ENCODE data around the gene HSFX4.
"Not testable (repeated sequence)": the region's sequence is repeated elsewhere in the genome, so short reads cannot be mapped to it uniquely, and the experiment has no call there.

The HSFX4 gene

DNA sequence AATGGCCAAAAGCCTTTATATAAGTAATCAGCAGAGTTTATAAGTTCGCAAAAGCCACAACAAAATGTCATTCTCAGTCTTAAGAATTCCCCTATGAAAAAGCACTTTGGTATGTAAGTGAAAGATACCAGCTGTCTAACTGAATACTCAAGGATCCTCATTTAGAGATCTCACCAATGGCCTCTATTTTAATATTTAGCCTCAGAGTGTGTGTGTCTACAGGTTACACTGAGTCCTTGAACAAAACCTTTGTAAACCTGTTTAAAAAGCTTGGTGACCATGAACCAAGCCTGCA, 1.5 kb upstream of the HSFX4 start:
- not testable (repeated sequence) for H3K36me3 ChIP-seq (ENCODE audit: insufficient read depth, low read length); H3K4me1 ChIP-seq (ENCODE audit: insufficient read depth, low read length); H3K9me3 ChIP-seq (ENCODE audit: control insufficient read depth, insufficient read depth, low read length); H3K9ac ChIP-seq (ENCODE audit: low read depth, low read length)

DNA sequence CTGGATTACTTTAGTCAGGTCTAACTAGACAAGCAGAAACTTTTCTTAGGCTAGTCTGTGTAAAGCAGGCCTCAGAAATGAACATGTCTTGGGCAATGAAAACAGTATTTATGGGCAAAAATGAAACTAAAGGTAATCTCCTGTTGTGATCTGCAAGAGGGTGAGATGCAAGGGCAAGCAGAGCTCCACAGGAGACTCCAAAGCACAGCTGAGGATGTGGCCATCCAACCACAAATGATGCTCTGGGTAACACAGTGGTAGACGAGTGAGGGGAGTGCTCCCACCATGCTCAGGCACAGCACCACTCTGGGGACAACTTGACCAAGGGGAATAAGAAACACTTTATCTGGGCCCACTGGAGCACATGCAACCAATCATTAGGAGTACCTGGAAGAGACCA, 738 bp upstream of the HSFX4 start:
- H3K9me3 ChIP-seq (ENCODE audit: control insufficient read depth, insufficient read depth, low read length); H3K36me3 ChIP-seq (ENCODE audit: insufficient read depth, low read length); H3K9ac ChIP-seq (ENCODE audit: low read depth, low read length); H3K4me1 ChIP-seq (ENCODE audit: insufficient read depth, low read length): not testable (repeated sequence)

DNA sequence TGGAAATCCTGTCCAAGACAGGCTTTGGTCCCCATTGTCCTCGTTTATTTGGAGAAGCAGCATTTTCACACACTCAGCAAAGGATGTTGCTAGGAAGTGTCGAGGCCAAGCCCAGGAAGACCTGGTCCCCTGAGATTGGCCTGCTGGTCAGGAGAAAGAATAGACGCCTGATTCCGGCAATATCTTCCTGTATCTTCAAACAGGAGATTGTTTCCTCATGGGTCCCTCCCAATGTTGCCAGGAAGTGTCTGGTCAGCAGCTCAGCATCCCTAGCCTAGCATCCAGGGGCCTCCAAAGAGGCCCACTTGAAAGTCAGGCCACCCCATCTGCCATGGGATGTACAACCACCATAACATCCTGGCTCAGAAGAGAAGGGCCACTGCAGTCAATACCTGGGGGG, 2.0 kb downstream of the HSFX4 start:
- not testable (repeated sequence) for H3K36me3 ChIP-seq (ENCODE audit: insufficient read depth, low read length); H3K4me1 ChIP-seq (ENCODE audit: insufficient read depth, low read length); H3K9me3 ChIP-seq (ENCODE audit: control insufficient read depth, insufficient read depth, low read length); H3K9ac ChIP-seq (ENCODE audit: low read depth, low read length)

DNA sequence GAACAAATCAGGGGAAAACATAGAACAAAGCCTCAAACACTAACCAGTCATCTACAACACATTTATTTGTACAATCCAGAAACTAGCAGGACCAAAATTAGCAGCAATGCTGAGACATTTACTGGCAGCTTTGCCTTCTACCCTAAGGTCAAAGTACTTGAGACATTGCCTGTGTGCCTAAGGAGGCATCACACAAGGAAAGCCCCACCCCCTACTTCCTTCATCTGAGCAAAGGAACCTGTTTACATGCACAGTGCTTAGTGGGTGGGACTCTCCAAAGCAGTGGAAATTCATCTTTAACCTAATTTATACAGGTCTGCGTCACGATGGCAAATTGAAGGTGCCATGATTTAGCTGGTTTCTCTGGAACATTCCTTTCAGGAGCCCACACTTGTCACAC, 2.8 kb downstream of the HSFX4 start:
- not testable (repeated sequence) for H3K9me3 ChIP-seq (ENCODE audit: control insufficient read depth, insufficient read depth, low read length); H3K9ac ChIP-seq (ENCODE audit: low read depth, low read length); H3K36me3 ChIP-seq (ENCODE audit: insufficient read depth, low read length); H3K4me1 ChIP-seq (ENCODE audit: insufficient read depth, low read length)

DNA sequence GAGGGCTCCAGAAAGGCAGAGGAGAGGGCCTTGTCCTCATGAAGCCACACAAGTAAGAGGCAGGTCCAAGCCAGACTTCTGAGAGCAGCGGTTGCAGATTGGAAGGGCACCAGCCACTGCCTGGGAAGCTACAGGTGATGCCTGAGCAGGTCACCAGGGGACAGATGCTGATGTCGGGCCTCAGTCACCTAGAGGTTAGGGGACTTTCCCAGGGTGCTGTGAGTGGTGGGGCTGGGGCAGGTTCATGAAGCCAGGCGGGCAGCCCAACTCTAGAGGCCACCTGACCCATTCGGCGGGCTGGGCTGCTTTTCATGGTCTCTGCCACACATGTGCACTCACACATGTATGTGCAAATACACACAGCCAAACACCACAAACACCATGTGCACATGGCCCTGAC, 3.6 kb downstream of the HSFX4 start:
- not testable (repeated sequence) for H3K36me3 ChIP-seq (ENCODE audit: insufficient read depth, low read length); H3K9me3 ChIP-seq (ENCODE audit: control insufficient read depth, insufficient read depth, low read length); H3K9ac ChIP-seq (ENCODE audit: low read depth, low read length); H3K4me1 ChIP-seq (ENCODE audit: insufficient read depth, low read length)

DNA sequence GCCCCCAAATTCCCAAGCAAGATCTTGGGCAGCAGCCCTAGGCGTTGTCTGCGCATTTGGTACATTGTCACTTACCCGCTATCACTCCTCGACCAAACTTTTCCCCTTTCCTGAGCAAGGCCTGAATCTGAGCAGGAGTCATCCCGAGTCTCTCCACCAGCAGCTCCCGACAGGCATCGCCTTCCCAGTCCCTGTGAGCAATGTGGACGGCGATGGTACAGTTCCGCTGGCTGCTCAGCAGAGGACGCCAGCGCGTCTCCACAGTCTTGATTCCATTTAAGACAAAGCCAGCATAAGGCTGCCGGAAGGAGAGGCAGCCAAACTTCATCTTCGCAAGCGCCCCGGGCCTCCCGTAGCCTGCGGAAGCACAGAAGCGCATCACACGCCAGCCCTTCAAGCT, 4.2 kb downstream of the HSFX4 start:
- H3K9ac ChIP-seq (ENCODE audit: low read depth, low read length); H3K36me3 ChIP-seq (ENCODE audit: insufficient read depth, low read length); H3K4me1 ChIP-seq (ENCODE audit: insufficient read depth, low read length); H3K9me3 ChIP-seq (ENCODE audit: control insufficient read depth, insufficient read depth, low read length): not testable (repeated sequence)

DNA sequence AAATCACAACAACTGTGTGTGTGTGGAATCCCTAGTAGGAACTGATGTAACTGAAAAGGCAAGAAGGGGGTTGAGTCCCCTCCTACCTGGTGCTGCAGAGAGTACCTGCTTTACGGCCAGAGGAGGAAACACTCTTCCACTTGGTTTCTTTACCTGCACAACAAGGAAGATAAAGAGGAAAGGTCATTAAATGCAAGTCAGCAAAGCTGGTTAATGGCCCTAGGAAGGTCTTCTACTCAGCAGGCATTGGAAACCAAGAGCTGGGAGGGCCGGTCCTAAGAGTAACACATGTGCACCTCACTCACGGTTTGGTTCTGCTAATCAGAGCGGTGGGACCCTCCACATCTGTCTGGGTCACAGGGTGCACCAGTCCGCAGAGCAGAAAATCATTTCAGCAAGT, 8.0 kb downstream of the HSFX4 start:
- not testable (repeated sequence) for H3K9me3 ChIP-seq (ENCODE audit: control insufficient read depth, insufficient read depth, low read length)

DNA sequence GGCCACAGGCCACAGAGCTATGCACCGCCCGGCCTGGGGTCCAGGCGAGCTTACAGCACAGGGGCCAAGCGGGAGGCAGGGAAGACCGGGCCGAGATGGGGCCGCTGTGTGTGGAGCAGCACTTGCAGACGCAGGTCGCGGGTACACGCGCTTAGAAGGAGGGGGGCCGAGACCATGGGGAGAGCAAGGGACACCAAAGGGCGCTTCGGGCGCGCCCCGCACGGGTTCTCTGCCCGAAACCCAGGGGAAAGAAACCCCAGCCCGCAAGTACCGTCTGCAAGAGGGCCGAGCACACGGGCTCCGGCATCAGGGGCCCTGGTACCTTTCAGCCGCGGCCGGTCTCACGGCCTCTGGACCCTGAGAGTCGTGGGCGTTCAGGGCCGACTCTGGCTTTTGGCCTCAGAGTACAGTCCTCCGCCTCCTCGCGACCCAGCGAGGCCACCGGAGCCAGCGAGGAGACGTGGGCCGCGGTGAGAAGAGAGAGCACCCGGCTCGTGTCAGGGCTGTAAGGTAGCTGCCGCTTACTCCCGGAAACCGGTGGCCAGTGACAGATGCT, 8.6 kb downstream of the HSFX4 start:
- Histone ChIP-seq H3K36me3 (ENCODE audit: insufficient read depth, low read length) (no peaks in the 10 kb centered on the region), H3K9ac (ENCODE audit: low read depth, low read length) (peak overlapping the region; percentile 76), H3K9me3 (ENCODE audit: control insufficient read depth, insufficient read depth, low read length) (no peaks in the 10 kb centered on the region), H3K4me1 (ENCODE audit: insufficient read depth, low read length) (no peaks in the 10 kb centered on the region; the same call in 1 of the 2 replicates)

More for the DNA sequence above, 8.0 kb downstream of the HSFX4 start:
- H3K4me1 ChIP-seq (ENCODE audit: insufficient read depth, low read length); H3K36me3 ChIP-seq (ENCODE audit: insufficient read depth, low read length): not testable (repeated sequence)
- H3K9ac ChIP-seq (ENCODE audit: low read depth, low read length): peak overlapping the region; percentile 76

DNA sequence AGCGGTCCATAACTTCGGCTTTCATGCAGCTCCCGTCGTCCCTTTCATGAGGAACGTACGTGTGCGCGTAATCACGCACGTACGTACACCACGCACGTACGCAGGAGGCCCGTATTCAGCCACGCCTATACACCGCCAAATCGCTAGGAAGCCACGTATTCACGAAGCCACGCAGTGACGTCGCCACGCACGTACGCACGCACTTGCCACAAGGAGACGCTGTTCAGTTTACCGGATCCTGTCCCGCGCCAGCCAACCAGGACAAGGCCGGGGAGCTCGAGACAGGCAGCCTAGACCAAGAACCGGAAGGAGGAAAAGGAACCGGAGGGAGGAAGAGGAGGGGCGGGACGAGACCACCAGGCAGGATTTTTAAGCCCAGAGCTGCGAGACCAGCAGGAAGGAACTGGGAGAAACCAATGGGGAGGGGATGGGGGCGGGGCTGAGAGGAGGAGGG, 9.1 kb downstream of the HSFX4 start, which contains the start of gene EOLA2:
Gene EOLA2, minus strand, starts transcription at position 65 of the 454 bp plus-strand sequence. CDS start 4,617 bp downstream, outside the sequence.
- Histone ChIP-seq H3K36me3 (ENCODE audit: insufficient read depth, low read length) (no peaks in the 10 kb centered on the region), H3K9me3 (ENCODE audit: control insufficient read depth, insufficient read depth, low read length) (no peaks in the 10 kb centered on the region), H3K9ac (ENCODE audit: low read depth, low read length) (peak within 1 kb of the TSS; percentile 76), H3K4me1 (ENCODE audit: insufficient read depth, low read length) (no peaks in the 10 kb centered on the region; the same call in 1 of the 2 replicates)

DNA sequence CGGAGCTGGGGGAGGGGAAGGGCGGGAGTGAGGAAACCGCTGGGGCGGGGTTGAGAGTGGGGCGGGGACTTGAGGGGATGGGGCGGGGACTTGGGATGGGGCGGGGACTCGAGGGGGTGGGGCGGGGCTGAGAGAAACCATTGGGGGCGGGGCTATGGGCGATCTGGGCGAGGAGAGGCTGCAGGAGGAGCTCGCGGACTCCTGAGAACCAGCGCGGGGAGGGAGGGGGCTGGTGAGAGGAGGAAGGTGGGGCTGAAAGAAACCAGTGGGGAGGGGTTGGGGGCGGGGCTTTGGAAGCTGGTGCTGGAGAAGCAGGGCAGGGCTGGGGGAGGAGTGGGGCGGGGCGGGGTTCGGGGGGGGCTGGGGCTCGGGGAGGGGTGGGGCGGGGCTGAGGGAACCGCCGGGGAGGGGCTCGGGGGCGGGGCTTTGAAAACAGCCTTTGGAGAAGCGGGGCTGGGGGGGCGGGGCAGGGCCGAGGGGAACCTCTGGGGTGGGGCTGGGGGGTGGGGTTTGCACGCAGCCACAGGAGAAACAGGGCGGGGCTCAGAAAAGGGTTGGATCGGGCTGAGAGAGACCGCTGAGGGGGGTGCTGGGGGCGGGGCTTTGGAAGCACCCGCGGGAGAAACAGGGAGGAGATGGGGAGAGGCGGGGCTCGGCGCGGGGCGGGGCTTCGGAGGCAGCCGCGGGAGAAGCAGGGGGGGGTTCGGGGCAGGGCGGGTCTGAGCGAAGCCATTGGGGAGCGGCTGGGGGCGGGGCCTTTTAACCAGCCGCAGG, 9.7 kb downstream of the HSFX4 start:
- H3K9me3 ChIP-seq (ENCODE audit: control insufficient read depth, insufficient read depth, low read length): no peaks in the 10 kb centered on the region
- peak overlapping the region; percentile 76; the same call in 1 of the 2 replicates for H3K9ac ChIP-seq (ENCODE audit: low read depth, low read length)
- no peaks in the 10 kb centered on the region; the same call in 1 of the 2 replicates for H3K4me1 ChIP-seq (ENCODE audit: insufficient read depth, low read length)
- no peaks in the 10 kb centered on the region for H3K36me3 ChIP-seq (ENCODE audit: insufficient read depth, low read length)

DNA sequence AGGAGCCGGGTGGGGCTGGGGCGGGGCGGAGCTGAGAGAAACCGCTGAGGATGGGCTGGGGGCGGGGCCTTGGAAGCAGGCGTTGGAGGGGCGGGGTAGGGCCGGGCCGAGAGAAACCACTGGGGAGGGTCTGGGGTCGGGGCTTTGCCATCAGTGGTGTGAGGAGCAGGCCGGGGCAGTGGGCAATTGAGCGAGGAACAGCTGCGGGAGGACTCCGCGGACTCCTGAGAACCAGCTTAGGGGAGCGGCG, 10.2 kb downstream of the HSFX4 start:
- Histone ChIP-seq H3K9me3 (ENCODE audit: control insufficient read depth, insufficient read depth, low read length) (no peaks in the 10 kb centered on the region), H3K36me3 (ENCODE audit: insufficient read depth, low read length) (no peaks in the 10 kb centered on the region), H3K4me1 (ENCODE audit: insufficient read depth, low read length) (no peaks in the 10 kb centered on the region; the same call in 1 of the 2 replicates), H3K9ac (ENCODE audit: low read depth, low read length) (peak overlapping the region; percentile 82)

DNA sequence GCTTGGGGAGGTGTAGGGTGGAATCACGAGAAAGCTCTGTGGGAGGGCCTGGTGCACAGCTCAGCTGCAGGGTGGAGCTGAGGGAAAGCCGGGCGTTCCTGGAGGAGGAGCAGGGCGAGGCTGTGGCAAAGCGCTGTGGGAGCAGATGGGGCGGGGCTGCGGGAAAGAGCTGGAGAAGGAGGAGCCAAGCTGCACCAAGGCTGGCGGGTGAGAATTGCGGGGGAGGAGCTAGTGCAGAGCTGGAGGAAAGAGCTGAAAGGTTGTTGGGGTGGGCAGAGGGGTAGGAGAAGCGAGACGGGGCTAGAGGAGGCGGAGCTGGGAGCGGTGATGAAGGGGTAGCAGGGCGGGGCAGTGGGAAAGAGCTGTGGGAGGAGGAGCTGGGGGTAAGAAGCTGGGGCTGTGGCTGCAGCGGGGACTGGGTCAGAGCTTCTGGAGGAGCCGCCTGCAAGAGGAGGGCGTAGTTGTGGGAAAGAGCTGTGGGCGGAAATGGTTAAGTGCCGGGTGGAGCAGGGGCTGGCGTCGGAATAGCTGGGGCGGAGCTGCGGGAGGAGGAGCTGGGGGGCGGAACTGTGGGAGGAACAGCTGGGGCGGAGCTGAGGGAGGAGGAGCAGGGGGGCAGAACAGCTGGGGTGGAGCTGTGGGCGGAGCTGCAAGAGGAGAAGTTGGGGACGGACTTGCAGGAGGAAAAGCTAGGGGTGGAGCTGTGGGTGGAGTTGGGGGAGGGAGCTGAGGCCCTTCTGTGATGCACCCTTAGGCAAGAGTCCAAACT, 10.7 kb downstream of the HSFX4 start:
- H3K9me3 ChIP-seq (ENCODE audit: control insufficient read depth, insufficient read depth, low read length): no peaks in the 10 kb centered on the region
- H3K4me1 ChIP-seq (ENCODE audit: insufficient read depth, low read length): no peaks in the 10 kb centered on the region; the same call in 1 of the 2 replicates
- H3K36me3 ChIP-seq (ENCODE audit: insufficient read depth, low read length): no peaks in the 10 kb centered on the region
- H3K9ac ChIP-seq (ENCODE audit: low read depth, low read length): peak overlapping the region; percentile 82

DNA sequence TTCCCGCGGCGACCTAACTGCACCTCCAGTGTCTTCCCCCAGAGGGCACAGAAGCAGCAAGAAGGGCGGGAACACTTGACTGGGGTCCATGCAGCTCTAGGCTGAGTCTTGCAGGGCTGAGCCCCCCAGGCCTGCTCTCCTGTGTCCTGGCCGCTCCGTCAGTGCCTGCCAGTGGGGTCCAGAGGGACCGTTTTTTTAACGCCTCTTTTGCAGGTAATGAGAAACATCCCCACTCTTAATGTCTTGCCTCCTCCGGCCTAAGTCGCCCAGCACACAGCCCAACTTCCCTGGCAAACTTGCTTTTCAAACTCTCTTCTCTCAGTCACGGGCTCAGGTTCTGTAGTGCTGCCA, 11.3 kb downstream of the HSFX4 start:
- H3K4me1 ChIP-seq (ENCODE audit: insufficient read depth, low read length); H3K36me3 ChIP-seq (ENCODE audit: insufficient read depth, low read length); H3K9ac ChIP-seq (ENCODE audit: low read depth, low read length); H3K9me3 ChIP-seq (ENCODE audit: control insufficient read depth, insufficient read depth, low read length): not testable (repeated sequence)

DNA sequence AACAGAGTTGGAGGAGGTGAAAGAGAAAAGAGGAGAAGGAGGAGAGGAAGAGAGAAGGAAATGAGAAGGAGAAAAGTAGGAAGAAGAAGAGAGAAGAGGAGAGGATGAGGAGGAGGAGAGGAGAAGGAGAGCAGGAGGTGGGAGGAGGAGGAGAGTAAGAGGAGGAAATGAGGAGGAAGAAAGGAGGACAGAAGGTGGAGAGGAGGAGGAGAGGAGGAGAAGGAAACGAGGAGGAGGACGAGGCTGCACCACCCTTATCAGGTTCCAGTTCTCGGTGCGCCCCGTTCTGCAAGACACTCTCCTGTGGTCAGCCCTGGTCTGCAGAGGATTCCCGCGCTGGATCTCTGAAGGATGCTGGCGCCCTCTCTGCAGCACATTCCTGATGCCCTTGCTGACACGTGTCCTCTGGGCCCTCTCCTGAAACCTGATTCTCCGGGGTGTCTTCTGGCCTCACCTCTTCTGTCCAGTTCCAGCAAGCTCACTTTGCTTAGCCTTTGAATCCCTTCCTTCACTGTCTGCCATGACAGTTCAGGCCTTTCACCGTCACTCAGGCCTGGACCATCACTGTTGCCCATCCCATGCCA, 15.8 kb downstream of the HSFX4 start:
- not testable (repeated sequence) for H3K9me3 ChIP-seq (ENCODE audit: control insufficient read depth, insufficient read depth, low read length); H3K36me3 ChIP-seq (ENCODE audit: insufficient read depth, low read length); H3K9ac ChIP-seq (ENCODE audit: low read depth, low read length)
- peaks cover 14% of the 10 kb centered on the region for H3K4me1 ChIP-seq (ENCODE audit: insufficient read depth, low read length)

DNA sequence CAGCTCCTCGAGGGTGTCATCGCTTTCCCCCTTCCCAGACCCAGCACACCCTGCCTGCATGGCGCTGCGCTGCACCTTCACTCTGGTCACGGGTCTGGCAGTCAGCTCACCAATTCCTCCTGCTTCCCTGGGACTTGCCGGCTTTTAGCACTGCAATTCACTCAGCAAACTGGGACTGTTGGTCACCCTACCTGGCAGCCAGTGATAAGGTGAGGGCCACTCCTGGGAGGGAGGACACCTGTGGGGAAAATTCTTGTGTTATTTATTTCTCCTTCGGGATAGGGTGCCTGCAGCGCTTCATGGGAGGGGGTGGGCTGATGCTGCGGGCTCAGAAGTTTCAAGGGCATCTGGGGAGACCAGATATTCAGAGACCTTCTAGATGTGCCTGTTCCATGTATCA, 16.4 kb downstream of the HSFX4 start:
- H3K9me3 ChIP-seq (ENCODE audit: control insufficient read depth, insufficient read depth, low read length): not testable (repeated sequence)

More for the DNA sequence above, 16.4 kb downstream of the HSFX4 start:
- H3K4me1 ChIP-seq (ENCODE audit: insufficient read depth, low read length): peaks cover 14% of the 10 kb centered on the region
- H3K9ac ChIP-seq (ENCODE audit: low read depth, low read length); H3K36me3 ChIP-seq (ENCODE audit: insufficient read depth, low read length): not testable (repeated sequence)

All from ES-I3 (cell line).